Panc1 (cell line): ENCODE measurements around the gene CHCHD6. TPM values are rescaled to one million over a fixed set of nuclear protein-coding genes. Genes with fewer than 3 reads are reported as not detected.

Experiments
- ATAC-seq: fragments of 200-7000 bp; cut with Tn5 transposase; 2 replicates; pipeline ENCODE4 v1.9.1; 2020; ENCODE audit warnings: mild to moderate bottlenecking, moderate library complexity
- BruUV-seq: library from RNA; stranded (reverse); fragments of 400-500 nt; replicated peaks from 2 replicates; lab custom pipeline; 2021; lab: Mats Ljungman, UMichigan
- CTCF ChIA-PET: fragments of 300-600 bp; sonication (Branson Sonifier 250); formaldehyde crosslinking; loops from one replicate; lab custom pipeline; 2022; ENCODE audit warnings: antibody characterized with exemption; lab: Charles Lee
- POLR2A ChIA-PET: fragments of 300-600 bp; sonication (Branson Sonifier 250); formaldehyde crosslinking; loops from one replicate; lab custom pipeline; 2022; ENCODE audit warnings: antibody characterized with exemption; lab: Charles Lee
- DNase-seq: peaks from one replicate; pipeline ENCODE4 v3.0.0-alpha.2; 2010; ENCODE audit warnings: low read depth, low spot score
- H3K27ac ChIP-seq: 2 replicates; pipeline ENCODE4 v1.5.1; 2011; ENCODE audit warnings: mild to moderate bottlenecking, low read length, inconsistent platforms
- H3K27me3 ChIP-seq: fragments of 200-500 bp; sonication (Bioruptor generic); 2 replicates; pipeline ENCODE4 v1.6.0; 2014; ENCODE audit warnings: low read length, inconsistent platforms; ENCODE audit not compliant: control insufficient read depth, insufficient read depth
- H3K36me3 ChIP-seq: fragments of 200-500 bp; sonication (Bioruptor generic); 2 replicates; pipeline ENCODE4 v1.5.1; 2014; ENCODE audit warnings: inconsistent platforms, mild to moderate bottlenecking, low read length, moderate library complexity; ENCODE audit not compliant: control insufficient read depth, insufficient read depth
- H3K4me1 ChIP-seq: 2 replicates; pipeline ENCODE4 v1.5.1; 2011; ENCODE audit warnings: inconsistent platforms, mild to moderate bottlenecking, low read length, moderate library complexity; ENCODE audit not compliant: control insufficient read depth, insufficient read depth
- H3K4me3 ChIP-seq, 2 experiments: 2 replicates each; pipeline ENCODE4 v1.5.1; 2011 to 2012; ENCODE audit warnings: low read depth in 2 of 2, low read length in 2 of 2, mild to moderate bottlenecking in 2 of 2, inconsistent platforms in 1 of 2, moderate library complexity in 1 of 2
- H3K9me3 ChIP-seq: fragments of 200-500 bp; sonication (Bioruptor generic); 2 replicates; pipeline ENCODE4 v1.5.1; 2014; ENCODE audit warnings: low read depth, mild to moderate bottlenecking, inconsistent platforms, low read length, moderate library complexity; ENCODE audit not compliant: control insufficient read depth, insufficient read depth
- POLR2AphosphoS5 ChIP-seq: IDR thresholded peaks from 2 replicates; pipeline ENCODE4 v1.6.1; 2012; ENCODE audit warnings: mild to moderate bottlenecking, low read depth, low read length, moderate library complexity
- SIN3A ChIP-seq: IDR thresholded peaks from 2 replicates; pipeline ENCODE4 v1.6.1; 2012; ENCODE audit warnings: low read depth, mild to moderate bottlenecking, low read length, moderate library complexity, borderline replicate concordance; ENCODE audit not compliant: insufficient read depth
- TCF7L2 ChIP-seq: IDR thresholded peaks from 2 replicates; pipeline ENCODE4 v1.6.1; 2011; ENCODE audit warnings: mild to moderate bottlenecking, low read depth, low read length, inconsistent platforms
- in situ Hi-C: cut with HindIII; loops from 2 replicates; pipeline ENCODE4 v1.10.0; 2016; ENCODE audit warnings: low sequenced_read_pairs, low pct_unique_long_range_greater_than_20kb
- intact Hi-C: fragments of 100-400 bp; cut with micrococcal nuclease; formaldehyde crosslinking; loops from one replicate; pipeline ENCODE4 v1.10.0; 2022; ENCODE audit not compliant: unreplicated experiment
- total RNA-seq: library from RNA; stranded (reverse); gene quantifications from one replicate; pipeline ENCODE4 v1.2.1, GENCODE V29; 2021; ENCODE audit not compliant: unreplicated experiment
- TF ChIP-seq, protein P1 (sequence below): fragments of 450-650 bp; IDR thresholded peaks from 2 replicates; pipeline ENCODE4 v1.5.1; 2017; ENCODE audit warnings: mild to moderate bottlenecking
- TF ChIP-seq, protein P2 (sequence below), 2 experiments: IDR thresholded peaks; 2 replicates each; pipeline ENCODE4 v1.6.1; 2011 to 2012; ENCODE audit warnings: low read depth in 2 of 2, control low read depth in 1 of 2, low read length in 1 of 2, mild to moderate bottlenecking in 1 of 2, moderate library complexity in 1 of 2; ENCODE audit not compliant: insufficient read depth in 1 of 2

Gene CHCHD6
- total RNA-seq, 1 experiment from 2014 or later = 31.5 TPM

DNA sequence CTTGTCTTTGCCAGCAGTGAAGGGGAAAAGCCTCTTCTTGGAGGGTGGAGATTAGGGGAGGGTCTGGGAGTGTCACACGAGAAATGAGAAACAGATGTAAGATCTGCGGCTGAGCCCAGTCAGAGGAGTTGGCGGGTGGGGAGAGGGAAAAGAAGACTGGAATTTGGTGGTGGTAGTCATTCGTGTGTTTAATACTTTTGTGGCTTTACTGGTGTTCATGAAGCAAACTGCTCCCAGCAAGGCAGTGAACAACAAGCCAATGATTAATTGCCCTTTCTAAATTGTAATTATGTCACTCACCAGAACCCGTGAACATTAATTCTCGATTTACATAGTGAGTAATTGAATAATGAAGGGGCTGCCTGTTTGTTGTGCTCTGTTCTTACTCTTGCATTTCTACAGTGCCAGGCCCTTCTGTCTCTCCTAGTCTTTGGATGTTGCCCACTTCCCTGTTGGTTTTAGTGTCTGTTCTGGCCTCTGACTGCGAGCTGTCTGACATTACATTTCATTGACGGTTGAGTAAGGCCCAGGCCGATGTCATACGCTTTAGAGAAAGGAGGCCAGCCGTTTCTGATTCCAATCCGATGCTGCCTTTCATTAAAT, 78.0 kb downstream of the CHCHD6 start:
- POLR2A ChIA-PET = no interaction called here
- BruUV-seq = no TSS peak
- CTCF ChIA-PET = interaction anchor here (0.6 kb wide), 1 partner anchor 73 kb away, joined by 3 read pairs; no protein-coding TSS in a partner anchor
- no peaks in the 10 kb centered on the region for H3K9me3 ChIP-seq
- H3K27me3 ChIP-seq = no peaks in the 10 kb centered on the region
- no peaks in the 10 kb centered on the region for H3K36me3 ChIP-seq
- no peaks in the 10 kb centered on the region for H3K4me1 ChIP-seq
- intact Hi-C loops = no loop called here
- ATAC-seq (no peak), DNase-seq (no peak)
- no peak for TF ChIP-seq TCF7L2
- no peak for TF ChIP-seq POLR2AphosphoS5
- TF ChIP-seq, protein P1, sequence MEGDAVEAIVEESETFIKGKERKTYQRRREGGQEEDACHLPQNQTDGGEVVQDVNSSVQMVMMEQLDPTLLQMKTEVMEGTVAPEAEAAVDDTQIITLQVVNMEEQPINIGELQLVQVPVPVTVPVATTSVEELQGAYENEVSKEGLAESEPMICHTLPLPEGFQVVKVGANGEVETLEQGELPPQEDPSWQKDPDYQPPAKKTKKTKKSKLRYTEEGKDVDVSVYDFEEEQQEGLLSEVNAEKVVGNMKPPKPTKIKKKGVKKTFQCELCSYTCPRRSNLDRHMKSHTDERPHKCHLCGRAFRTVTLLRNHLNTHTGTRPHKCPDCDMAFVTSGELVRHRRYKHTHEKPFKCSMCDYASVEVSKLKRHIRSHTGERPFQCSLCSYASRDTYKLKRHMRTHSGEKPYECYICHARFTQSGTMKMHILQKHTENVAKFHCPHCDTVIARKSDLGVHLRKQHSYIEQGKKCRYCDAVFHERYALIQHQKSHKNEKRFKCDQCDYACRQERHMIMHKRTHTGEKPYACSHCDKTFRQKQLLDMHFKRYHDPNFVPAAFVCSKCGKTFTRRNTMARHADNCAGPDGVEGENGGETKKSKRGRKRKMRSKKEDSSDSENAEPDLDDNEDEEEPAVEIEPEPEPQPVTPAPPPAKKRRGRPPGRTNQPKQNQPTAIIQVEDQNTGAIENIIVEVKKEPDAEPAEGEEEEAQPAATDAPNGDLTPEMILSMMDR = no peak
- H3K4me3 ChIP-seq = no peak overlapping the region
- in situ Hi-C loops = no loop called here
- peak overlapping the region; percentile 44; the same call in 1 of the 2 replicates for H3K27ac ChIP-seq

DNA sequence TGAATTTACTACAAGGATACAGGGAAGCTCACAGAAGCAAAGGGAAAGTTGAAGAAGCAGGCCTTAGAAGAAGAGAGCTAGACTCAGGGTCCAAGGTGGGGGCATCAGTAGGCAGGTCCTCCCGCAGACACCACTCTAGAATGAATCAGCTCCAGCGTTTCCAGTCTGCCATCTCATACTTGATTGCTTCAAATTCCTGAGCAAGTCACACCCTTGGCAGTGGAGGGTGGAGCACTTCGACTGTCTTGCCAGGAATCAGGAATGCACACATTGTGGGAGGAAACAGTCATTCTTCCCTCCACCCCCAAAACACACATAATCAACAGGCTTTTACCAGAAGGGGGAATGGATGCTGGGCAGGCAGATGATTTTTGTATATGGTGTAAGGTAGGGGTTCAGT, 78.5 kb downstream of the CHCHD6 start:
- ATAC-seq = 0 out of 2 replicates have a peak, but pooled peaks have one; percentile 53
- Histone ChIP-seq H3K4me3 (no peak overlapping the region), H3K36me3 (no peaks in the 10 kb centered on the region), H3K27ac (peak overlapping the region; percentile 44; the same call in 1 of the 2 replicates), H3K9me3 (no peaks in the 10 kb centered on the region), H3K4me1 (no peaks in the 10 kb centered on the region), H3K27me3 (no peaks in the 10 kb centered on the region)
- TF ChIP-seq, protein P2, sequence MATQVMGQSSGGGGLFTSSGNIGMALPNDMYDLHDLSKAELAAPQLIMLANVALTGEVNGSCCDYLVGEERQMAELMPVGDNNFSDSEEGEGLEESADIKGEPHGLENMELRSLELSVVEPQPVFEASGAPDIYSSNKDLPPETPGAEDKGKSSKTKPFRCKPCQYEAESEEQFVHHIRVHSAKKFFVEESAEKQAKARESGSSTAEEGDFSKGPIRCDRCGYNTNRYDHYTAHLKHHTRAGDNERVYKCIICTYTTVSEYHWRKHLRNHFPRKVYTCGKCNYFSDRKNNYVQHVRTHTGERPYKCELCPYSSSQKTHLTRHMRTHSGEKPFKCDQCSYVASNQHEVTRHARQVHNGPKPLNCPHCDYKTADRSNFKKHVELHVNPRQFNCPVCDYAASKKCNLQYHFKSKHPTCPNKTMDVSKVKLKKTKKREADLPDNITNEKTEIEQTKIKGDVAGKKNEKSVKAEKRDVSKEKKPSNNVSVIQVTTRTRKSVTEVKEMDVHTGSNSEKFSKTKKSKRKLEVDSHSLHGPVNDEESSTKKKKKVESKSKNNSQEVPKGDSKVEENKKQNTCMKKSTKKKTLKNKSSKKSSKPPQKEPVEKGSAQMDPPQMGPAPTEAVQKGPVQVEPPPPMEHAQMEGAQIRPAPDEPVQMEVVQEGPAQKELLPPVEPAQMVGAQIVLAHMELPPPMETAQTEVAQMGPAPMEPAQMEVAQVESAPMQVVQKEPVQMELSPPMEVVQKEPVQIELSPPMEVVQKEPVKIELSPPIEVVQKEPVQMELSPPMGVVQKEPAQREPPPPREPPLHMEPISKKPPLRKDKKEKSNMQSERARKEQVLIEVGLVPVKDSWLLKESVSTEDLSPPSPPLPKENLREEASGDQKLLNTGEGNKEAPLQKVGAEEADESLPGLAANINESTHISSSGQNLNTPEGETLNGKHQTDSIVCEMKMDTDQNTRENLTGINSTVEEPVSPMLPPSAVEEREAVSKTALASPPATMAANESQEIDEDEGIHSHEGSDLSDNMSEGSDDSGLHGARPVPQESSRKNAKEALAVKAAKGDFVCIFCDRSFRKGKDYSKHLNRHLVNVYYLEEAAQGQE (IDR thresholded peaks at IDR 0.05; ENCODE audit: insufficient read depth in 1 of 2, low read depth in 2 of 2, low read length in 1 of 2) = no peak
- no peak for TF ChIP-seq SIN3A
- TF ChIP-seq, protein P1 = no peak
- no peak for TF ChIP-seq TCF7L2
- no peak for TF ChIP-seq POLR2AphosphoS5
- in situ Hi-C loops = no loop called here
- DNase-seq = peak; percentile 15
- no TSS peak for BruUV-seq
- intact Hi-C loops = no loop called here
- POLR2A ChIA-PET = no interaction called here
- CTCF ChIA-PET = no interaction called here
